K562 (cell line): Measurements from ENCODE around the gene RNF151. TPM values are rescaled to one million over a fixed set of nuclear protein-coding genes. Genes with fewer than 3 reads are reported as not detected.

Experiments used
- BCL6 ChIP-seq: fragments of 250-450 bp; sonication (Bioruptor Pico); IDR thresholded peaks from 2 replicates; pipeline ENCODE4 v1.4.0; 2020
- CHD1 ChIP-seq: fragments of 200-600 bp; sonication (generic); IDR thresholded peaks from one replicate; pipeline ENCODE4 v1.6.1; 2012; ENCODE audit warnings: mild to moderate bottlenecking, moderate library complexity, low read length, inconsistent platforms
- CHD2 ChIP-seq: IDR thresholded peaks from 2 replicates; pipeline ENCODE4 v1.6.1; 2011; ENCODE audit warnings: low read depth, low read length
- CUX1 ChIP-seq: fragments of 200-800 bp; sonication (Bioruptor generic); IDR thresholded peaks from 2 replicates; pipeline ENCODE4 v1.6.1; 2016; ENCODE audit warnings: missing genetic modification characterization, missing compliant biosample characterization
- HNRNPUL1 ChIP-seq: fragments of 200-400 bp; formaldehyde crosslinking; IDR thresholded peaks from 2 replicates; pipeline ENCODE4 v1.6.1; 2017; ENCODE audit warnings: low read length
- HOMEZ ChIP-seq: fragments of 250-450 bp; sonication (Bioruptor Pico); IDR thresholded peaks from 2 replicates; pipeline ENCODE4 v1.4.0; 2020; ENCODE audit warnings: mild to moderate bottlenecking, moderate library complexity
- ILF3 ChIP-seq: fragments of 450-650 bp; IDR thresholded peaks from 2 replicates; pipeline ENCODE4 v1.6.1; 2018; ENCODE audit warnings: antibody characterized with exemption, mild to moderate bottlenecking, moderate library complexity, borderline replicate concordance
- KAT7 ChIP-seq: sonication (generic); formaldehyde crosslinking; IDR thresholded peaks from 2 replicates; pipeline ENCODE4 v1.8.0; 2022; ENCODE audit warnings: missing genetic modification reagents, mild to moderate bottlenecking, borderline replicate concordance
- SIX5 ChIP-seq, 2 experiments: IDR thresholded peaks; 2 replicates each; pipeline ENCODE4 v1.6.1; 2011; ENCODE audit warnings: low read length in 2 of 2, borderline replicate concordance in 1 of 2, low read depth in 1 of 2, mild to moderate bottlenecking in 1 of 2, moderate library complexity in 1 of 2; ENCODE audit not compliant: insufficient read depth in 1 of 2
- TBL1XR1 ChIP-seq, 2 experiments: IDR thresholded peaks; 2 replicates each; pipeline ENCODE4 v1.6.1; 2012; ENCODE audit warnings: improper control_type of control experiment in 2 of 2, low read length in 2 of 2, mild to moderate bottlenecking in 1 of 2
- THRAP3 ChIP-seq: fragments of 450-650 bp; IDR thresholded peaks from 2 replicates; pipeline ENCODE4 v1.6.1; 2016; ENCODE audit warnings: mild to moderate bottlenecking, inconsistent platforms, borderline replicate concordance
- ZBTB33 ChIP-seq: sonication (generic); formaldehyde crosslinking; IDR thresholded peaks from 2 replicates; pipeline ENCODE4 v1.8.1; 2023; ENCODE audit warnings: mild to moderate bottlenecking, missing genetic modification reagents
- polyA plus RNA-seq, 8 experiments: library from polyadenylated mRNA; depleted of rRNA in 4 of 8; stranded (reverse) in 5 of 8; unstranded in 3 of 8; fragments of >200 nt; fragmentation: Nextera tagmentation in 2 of 8; fragmentation: Illumina TruSeq in 1 of 8; extraction: Ambion mirVana in 2 of 8; extraction: Trizol in 1 of 8; gene quantifications; 2 replicates each; pipeline versions ENCODE4 v1.2.1 to v1.2.3, GENCODE V29; 2011 to 2014; ENCODE audit warnings: inconsistent platforms in 1 of 8, missing spikeins in 1 of 8
- total RNA-seq, 7 experiments: library from RNA; depleted of rRNA in 6 of 7; stranded (reverse); fragments of >200 nt in 6 of 7; fragmentation: Illumina TruSeq in 2 of 7; extraction: Trizol in 2 of 7; gene quantifications; 2 replicates each; pipeline versions ENCODE4 v1.2.1 to v1.2.3, GENCODE V29; 2011 to 2021; ENCODE audit warnings: low replicate concordance in 1 of 7
- TF ChIP-seq, protein P1 (sequence below), 2 experiments: fragments of 200-800 bp in 1 of 2; sonication (Bioruptor generic) in 1 of 2; sonication (generic) in 1 of 2; formaldehyde crosslinking in 1 of 2; IDR thresholded peaks in 1 of 2; conservative IDR thresholded peaks in 1 of 2; 2 replicates each; pipeline versions ENCODE4 v1.5.0 to v1.6.1; 2016 to 2020; ENCODE audit warnings: missing compliant biosample characterization in 1 of 2, missing genetic modification characterization in 1 of 2, missing genetic modification reagents in 1 of 2
- TF ChIP-seq, protein P2 (sequence below): sonication (generic); formaldehyde crosslinking; IDR thresholded peaks from 2 replicates; pipeline ENCODE4 v1.8.0; 2023; ENCODE audit warnings: mild to moderate bottlenecking, missing genetic modification reagents

RNF151 gene
- total and polyA plus RNA-seq, 9 of the 15 experiments (the other 6 are each of a cell fraction or from before 2014, with no cell fraction given): not detected

DNA sequence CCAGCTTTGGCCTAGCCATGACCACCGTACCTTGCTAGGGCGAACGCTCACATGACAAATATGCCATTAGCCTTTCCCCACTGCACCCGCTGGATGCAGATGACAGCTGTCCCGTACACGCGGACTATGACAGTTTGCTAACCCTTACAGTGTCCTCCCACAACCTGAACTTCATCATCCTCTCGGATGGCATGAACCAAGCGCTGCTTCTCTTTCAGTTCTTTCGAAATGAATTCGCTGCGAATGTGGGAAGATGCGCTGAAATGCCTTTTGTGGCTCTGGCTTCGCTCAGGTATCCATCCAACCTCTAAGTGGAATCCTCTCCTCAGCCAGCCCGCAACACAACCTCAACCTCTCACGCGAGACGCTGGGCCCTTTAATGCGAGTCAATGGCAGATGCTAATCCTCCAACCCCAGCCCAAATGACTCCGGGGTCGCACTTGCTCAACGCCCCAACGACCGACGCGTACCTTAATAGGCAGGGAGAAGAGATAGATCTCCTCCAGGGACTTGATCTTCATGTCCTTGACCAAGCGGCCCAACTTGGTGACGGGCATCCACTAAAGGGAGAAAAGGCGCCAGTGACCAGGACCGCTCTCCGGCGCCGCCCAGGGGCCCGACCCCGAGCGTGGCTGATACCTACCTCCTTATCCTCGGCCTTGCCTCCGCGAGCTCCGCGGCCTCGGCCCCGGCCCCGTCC, 2.7 kb upstream of the RNF151 start (continued):
- TF ChIP-seq CUX1 (CRISPR knock-in tag): no peak
- TF ChIP-seq CHD1: peak; percentile 91
- TF ChIP-seq HNRNPUL1: peak; percentile 87; the same call in 1 of the 2 replicates
- TF ChIP-seq, protein P1, sequence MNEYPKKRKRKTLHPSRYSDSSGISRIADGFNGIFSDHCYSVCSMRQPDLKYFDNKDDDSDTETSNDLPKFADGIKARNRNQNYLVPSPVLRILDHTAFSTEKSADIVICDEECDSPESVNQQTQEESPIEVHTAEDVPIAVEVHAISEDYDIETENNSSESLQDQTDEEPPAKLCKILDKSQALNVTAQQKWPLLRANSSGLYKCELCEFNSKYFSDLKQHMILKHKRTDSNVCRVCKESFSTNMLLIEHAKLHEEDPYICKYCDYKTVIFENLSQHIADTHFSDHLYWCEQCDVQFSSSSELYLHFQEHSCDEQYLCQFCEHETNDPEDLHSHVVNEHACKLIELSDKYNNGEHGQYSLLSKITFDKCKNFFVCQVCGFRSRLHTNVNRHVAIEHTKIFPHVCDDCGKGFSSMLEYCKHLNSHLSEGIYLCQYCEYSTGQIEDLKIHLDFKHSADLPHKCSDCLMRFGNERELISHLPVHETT (CRISPR knock-in tag; conservative IDR thresholded peaks at IDR 0.05 in 1 of 2, IDR thresholded peaks at IDR 0.05 in 1 of 2): no peak
- TF ChIP-seq, protein P2, sequence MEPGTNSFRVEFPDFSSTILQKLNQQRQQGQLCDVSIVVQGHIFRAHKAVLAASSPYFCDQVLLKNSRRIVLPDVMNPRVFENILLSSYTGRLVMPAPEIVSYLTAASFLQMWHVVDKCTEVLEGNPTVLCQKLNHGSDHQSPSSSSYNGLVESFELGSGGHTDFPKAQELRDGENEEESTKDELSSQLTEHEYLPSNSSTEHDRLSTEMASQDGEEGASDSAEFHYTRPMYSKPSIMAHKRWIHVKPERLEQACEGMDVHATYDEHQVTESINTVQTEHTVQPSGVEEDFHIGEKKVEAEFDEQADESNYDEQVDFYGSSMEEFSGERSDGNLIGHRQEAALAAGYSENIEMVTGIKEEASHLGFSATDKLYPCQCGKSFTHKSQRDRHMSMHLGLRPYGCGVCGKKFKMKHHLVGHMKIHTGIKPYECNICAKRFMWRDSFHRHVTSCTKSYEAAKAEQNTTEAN (CRISPR knock-in tag): peak; percentile 17; the same call in 1 of the 2 replicates
- no peak for TF ChIP-seq ILF3
- TF ChIP-seq CHD2: peak; percentile 62
- no peak for TF ChIP-seq SIX5 (IDR thresholded peaks at IDR 0.05; ENCODE audit: borderline replicate concordance in 1 of 2, insufficient read depth in 1 of 2, low read depth in 1 of 2, low read length in 2 of 2)
- 0 out of 2 replicates have a peak, but pooled peaks have one; percentile 6 for TF ChIP-seq ZBTB33 (CRISPR knock-in tag)
- TF ChIP-seq HOMEZ (CRISPR knock-in tag): no peak
- TF ChIP-seq TBL1XR1 (IDR thresholded peaks at IDR 0.05; ENCODE audit: low read length in 2 of 2): peak in 1 of 2 experiments; percentile 76; a peak in 1 of 4 replicates
- TF ChIP-seq KAT7: peak; percentile 82; the same call in 1 of the 2 replicates
- no peak for TF ChIP-seq BCL6 (CRISPR knock-in tag)
- TF ChIP-seq THRAP3: 0 out of 2 replicates have a peak, but pooled peaks have one; percentile 43
